GM12801 (cell line): Measurements from ENCODE around the gene KCNB1.

ENCODE experiments used
- TF ChIP-seq, protein P1 (sequence below): IDR thresholded peaks from one replicate; pipeline ENCODE4 v1.5.1; 2011; ENCODE audit warnings: control low read depth; ENCODE audit not compliant: insufficient read length; ENCODE audit errors: extremely low read depth

Gene KCNB1

DNA sequence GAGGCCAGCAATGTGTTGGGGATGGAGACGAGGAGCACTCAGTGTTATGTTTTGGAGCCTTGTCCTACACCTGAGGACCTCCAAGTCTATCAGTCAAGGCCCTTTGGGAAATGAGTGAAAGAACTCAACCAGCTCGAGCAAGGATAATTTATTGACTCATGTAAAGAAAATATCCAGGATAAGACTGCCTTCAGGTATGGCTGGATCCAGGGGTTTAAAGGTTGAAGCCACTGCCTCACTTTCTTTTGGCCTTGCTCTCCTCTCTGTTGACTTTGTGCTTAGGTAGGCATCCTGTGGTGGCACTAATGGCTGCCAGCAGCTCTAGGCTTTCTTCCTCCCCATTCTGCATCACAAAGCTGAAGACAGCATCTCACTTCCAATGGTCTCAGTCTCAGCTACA is 138.3 kb downstream of the KCNB1 start:
- TF ChIP-seq, protein P1, sequence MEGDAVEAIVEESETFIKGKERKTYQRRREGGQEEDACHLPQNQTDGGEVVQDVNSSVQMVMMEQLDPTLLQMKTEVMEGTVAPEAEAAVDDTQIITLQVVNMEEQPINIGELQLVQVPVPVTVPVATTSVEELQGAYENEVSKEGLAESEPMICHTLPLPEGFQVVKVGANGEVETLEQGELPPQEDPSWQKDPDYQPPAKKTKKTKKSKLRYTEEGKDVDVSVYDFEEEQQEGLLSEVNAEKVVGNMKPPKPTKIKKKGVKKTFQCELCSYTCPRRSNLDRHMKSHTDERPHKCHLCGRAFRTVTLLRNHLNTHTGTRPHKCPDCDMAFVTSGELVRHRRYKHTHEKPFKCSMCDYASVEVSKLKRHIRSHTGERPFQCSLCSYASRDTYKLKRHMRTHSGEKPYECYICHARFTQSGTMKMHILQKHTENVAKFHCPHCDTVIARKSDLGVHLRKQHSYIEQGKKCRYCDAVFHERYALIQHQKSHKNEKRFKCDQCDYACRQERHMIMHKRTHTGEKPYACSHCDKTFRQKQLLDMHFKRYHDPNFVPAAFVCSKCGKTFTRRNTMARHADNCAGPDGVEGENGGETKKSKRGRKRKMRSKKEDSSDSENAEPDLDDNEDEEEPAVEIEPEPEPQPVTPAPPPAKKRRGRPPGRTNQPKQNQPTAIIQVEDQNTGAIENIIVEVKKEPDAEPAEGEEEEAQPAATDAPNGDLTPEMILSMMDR, result no peak

DNA sequence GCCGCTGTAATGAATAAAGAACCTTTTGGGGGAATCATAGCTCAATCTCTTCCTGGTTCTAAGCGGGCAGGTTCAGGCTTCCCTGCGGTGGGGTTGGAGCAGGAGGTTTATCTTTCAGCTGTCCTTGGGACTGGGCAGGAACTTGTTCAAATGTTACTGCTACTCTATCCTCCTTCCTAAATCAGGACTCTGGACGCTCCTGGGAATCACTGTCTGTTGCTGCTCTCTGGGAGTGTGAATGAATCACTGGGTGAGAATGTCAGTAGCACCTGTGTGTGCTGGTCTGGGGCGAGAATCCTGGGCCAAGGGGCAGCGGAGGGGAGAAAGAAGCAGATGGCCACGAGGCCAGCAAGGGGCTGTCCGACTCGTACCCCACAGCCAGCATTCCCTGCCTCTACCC is 139.2 kb downstream of the KCNB1 start:
- TF ChIP-seq, protein P1, result no peak

DNA sequence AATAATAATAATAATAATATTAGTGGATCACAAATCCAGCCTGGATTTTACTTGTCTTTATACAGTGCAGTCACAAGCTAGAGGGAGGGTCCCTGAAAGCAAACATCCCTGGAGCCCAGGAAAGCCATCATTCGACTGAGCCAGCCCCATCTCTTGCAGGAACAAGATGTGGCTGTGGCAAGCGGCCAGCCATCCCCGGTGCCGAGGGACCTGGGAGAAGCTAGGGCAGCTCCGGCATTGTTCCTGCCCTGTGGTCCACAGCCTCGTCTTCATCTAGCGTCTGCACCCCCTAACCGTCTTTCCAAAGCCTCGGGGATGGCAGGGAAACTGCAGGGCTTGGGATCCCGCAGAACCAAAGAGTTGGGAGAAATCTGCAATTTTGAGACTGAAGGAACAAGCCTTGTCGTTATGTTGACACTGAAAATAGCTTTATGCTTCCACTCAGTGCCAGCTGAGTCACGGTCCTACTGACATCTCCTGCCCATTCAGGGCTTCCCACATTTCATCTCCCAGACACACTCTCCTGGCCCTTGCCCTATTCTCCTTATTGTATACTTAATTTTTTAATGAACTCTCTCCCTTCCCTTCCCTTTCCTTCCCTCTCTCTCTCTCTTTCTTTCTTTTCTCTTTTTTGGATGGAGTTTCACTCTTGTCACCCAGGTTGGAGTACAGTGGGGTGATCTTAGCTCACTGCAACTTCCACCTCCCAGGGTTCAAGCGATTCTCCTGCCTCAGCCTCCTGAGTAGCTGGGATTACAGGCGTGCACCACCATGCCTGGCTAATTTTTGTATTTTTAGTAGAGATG is 142.1 kb downstream of the KCNB1 start:
- TF ChIP-seq, protein P1, result no peak

DNA sequence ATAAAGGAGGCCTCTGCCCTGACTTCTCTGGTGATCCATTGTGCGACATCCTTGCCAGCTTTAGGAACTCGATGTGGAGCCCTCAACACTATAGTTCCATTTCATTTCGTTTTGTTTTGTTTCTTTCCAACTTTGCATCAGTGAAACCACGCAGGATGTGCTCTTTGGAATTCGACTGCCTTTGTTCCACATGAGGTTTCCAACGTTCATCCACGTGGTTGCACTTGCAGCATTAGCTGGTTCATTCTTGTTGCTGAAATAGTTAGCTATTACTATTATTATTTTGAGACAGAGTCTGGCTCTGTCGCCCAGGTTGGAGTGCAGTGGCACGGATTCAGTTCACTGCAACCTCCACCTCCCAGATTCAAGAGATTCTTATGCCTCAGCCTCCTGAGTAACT is 143.3 kb downstream of the KCNB1 start:
- TF ChIP-seq, protein P1, result no peak

DNA sequence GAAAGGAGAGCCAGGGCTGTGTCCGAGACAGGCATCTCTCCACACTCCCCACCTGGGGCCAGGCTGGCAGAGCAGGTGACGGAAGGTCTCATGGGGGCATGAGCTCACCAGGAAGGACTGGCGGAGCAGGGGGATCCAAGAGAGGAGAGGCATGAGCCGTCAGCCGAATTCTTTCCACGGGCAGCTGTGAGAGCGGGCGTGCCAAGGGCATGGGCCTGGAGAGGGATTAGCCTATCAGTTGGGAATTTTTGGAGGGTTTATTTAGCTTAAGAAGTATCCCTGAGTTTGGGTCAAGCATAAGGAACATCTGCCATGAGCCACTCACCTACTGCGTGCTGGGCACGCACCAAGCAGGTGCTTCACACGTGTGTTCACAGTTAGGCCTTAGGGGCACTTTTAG is 144.4 kb downstream of the KCNB1 start:
- TF ChIP-seq, protein P1, result no peak

DNA sequence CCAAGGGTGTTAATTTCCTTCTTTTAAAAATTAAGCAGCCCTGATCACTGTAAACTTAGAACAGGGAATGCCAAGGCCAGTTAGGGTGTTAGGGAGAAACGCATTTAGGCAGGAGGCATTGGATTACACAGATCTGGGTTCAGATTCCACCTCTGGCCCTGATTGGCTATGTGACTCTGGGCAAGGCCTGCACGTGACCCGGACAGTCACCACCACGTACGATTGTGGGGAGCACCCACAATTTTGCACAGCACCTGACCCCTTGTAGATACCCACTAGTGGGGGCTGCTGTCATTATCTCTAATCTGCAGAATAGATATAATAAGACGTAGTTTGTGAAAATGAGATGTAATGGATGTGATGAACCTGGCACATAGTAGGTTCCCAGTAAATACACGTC is 145.1 kb downstream of the KCNB1 start:
- TF ChIP-seq, protein P1, result no peak

DNA sequence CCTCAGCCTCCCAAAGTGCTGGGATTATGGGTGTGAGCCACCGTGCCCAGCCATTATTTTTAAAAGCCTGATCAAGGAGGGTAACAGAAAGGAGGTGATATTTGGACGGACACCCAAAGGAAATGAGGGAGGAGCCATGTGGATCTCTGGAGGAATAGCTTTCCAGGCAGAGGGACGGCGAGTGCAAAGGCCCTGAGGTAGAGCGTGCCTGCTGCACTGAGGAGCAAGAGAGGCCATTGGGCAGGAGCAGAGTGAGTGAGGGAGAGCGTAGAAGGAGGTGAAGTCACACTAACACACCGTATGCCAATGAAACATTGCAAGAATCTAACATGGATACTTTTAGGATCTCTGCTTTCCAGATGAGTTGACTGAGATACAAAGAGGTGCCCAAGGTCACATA is 145.7 kb downstream of the KCNB1 start:
- TF ChIP-seq, protein P1, result no peak

DNA sequence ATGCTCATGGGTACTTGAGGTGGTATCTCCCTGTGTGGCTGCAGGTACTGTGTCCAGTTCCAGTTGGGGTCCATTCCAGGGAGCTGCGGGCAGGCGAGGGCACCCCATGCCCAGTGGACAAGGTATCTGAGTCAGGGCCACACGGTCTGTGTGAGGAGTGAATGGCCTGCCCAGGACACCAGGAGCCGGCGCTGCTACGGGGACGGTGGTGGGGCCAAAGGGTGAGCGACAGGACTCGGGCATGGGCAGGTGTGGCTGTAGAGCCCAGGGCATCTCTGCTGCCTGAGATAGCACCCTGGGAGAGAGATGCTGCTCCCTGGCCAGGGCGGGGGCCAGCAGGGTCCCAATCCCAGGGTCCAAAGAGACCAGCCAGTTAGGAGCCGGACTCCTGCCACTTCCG is 147.0 kb downstream of the KCNB1 start:
- TF ChIP-seq, protein P1, result no peak
